Measurements from ENCODE around the gene LRCOL1. TPM values are rescaled to one million over a fixed set of nuclear protein-coding genes. Genes with fewer than 3 reads are reported as not detected.

LRCOL1 gene
- total and polyA plus RNA-seq, 10 of the 15 experiments (the other 5 are each of a cell fraction or from before 2014, with no cell fraction given): not detected

DNA sequence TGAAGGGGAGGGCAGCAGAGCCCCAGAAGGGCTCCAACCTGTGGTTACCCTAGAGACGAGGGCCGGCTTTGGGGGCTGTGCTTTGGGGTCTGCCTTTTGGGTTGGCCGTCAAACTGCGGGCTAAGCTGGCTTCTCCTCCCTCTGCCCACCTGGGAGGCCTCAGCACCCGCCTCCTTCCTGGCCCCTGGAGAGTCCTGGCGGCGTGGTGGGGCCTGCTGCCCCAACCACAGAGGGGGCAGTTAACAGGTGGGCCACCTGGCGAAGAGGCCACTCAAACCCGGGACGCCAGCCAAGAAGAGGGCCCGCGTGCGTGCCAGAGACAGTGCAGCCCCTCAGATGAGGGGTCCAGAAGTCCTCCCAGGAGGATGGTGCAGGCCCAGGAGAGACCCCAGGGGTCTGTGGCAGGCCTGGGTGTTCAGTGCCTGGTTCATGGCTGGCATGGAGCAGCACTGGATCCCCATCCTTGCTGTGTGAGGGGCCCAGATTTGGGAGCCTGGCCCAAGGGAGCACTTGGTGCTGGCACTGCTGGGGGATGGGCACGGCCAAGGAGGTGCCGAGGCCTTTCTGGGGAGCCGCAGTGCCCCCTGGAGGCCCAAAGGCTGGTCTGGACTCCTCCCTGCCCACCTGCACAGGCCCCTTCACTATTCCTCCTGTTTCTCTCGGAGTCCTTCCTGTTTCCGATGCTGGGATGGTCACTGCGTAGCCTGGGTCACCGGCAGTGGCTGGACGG is 48.8 kb downstream of the LRCOL1 start (continued):
- TF ChIP-seq, protein P1, sequence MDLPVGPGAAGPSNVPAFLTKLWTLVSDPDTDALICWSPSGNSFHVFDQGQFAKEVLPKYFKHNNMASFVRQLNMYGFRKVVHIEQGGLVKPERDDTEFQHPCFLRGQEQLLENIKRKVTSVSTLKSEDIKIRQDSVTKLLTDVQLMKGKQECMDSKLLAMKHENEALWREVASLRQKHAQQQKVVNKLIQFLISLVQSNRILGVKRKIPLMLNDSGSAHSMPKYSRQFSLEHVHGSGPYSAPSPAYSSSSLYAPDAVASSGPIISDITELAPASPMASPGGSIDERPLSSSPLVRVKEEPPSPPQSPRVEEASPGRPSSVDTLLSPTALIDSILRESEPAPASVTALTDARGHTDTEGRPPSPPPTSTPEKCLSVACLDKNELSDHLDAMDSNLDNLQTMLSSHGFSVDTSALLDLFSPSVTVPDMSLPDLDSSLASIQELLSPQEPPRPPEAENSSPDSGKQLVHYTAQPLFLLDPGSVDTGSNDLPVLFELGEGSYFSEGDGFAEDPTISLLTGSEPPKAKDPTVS (IDR thresholded peaks at IDR 0.05; ENCODE audit: low read depth, low read length): no peak
- TF ChIP-seq, protein P2, sequence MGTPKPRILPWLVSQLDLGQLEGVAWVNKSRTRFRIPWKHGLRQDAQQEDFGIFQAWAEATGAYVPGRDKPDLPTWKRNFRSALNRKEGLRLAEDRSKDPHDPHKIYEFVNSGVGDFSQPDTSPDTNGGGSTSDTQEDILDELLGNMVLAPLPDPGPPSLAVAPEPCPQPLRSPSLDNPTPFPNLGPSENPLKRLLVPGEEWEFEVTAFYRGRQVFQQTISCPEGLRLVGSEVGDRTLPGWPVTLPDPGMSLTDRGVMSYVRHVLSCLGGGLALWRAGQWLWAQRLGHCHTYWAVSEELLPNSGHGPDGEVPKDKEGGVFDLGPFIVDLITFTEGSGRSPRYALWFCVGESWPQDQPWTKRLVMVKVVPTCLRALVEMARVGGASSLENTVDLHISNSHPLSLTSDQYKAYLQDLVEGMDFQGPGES (IDR thresholded peaks at IDR 0.05): no peak
- TF ChIP-seq POLR2A (IDR thresholded peaks at IDR 0.05; ENCODE audit: low read depth, low read length) (0 out of 2 replicates have a peak, but pooled peaks have one; percentile 7), ZNF207 (IDR thresholded peaks at IDR 0.05; ENCODE audit: borderline replicate concordance) (no peak), RAD21 (IDR thresholded peaks at IDR 0.05; ENCODE audit: insufficient read depth, low read depth, low read length) (peak; percentile 36; the same call in 1 of the 2 replicates), ZBED1 (IDR thresholded peaks at IDR 0.05; ENCODE audit: borderline replicate concordance) (no peak), SREBF2 (IDR thresholded peaks at IDR 0.05; ENCODE audit: low read length) (no peak), MYC (IDR thresholded peaks at IDR 0.05; ENCODE audit: insufficient read depth, insufficient read length, insufficient replicate concordance, low read length, severe bottlenecking) (no peak)
- TF ChIP-seq, protein P3, sequence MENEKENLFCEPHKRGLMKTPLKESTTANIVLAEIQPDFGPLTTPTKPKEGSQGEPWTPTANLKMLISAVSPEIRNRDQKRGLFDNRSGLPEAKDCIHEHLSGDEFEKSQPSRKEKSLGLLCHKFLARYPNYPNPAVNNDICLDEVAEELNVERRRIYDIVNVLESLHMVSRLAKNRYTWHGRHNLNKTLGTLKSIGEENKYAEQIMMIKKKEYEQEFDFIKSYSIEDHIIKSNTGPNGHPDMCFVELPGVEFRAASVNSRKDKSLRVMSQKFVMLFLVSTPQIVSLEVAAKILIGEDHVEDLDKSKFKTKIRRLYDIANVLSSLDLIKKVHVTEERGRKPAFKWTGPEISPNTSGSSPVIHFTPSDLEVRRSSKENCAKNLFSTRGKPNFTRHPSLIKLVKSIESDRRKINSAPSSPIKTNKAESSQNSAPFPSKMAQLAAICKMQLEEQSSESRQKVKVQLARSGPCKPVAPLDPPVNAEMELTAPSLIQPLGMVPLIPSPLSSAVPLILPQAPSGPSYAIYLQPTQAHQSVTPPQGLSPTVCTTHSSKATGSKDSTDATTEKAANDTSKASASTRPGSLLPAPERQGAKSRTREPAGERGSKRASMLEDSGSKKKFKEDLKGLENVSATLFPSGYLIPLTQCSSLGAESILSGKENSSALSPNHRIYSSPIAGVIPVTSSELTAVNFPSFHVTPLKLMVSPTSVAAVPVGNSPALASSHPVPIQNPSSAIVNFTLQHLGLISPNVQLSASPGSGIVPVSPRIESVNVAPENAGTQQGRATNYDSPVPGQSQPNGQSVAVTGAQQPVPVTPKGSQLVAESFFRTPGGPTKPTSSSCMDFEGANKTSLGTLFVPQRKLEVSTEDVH (IDR thresholded peaks at IDR 0.05; ENCODE audit: low read depth, partially characterized antibody): no peak
- TF ChIP-seq, protein P4, sequence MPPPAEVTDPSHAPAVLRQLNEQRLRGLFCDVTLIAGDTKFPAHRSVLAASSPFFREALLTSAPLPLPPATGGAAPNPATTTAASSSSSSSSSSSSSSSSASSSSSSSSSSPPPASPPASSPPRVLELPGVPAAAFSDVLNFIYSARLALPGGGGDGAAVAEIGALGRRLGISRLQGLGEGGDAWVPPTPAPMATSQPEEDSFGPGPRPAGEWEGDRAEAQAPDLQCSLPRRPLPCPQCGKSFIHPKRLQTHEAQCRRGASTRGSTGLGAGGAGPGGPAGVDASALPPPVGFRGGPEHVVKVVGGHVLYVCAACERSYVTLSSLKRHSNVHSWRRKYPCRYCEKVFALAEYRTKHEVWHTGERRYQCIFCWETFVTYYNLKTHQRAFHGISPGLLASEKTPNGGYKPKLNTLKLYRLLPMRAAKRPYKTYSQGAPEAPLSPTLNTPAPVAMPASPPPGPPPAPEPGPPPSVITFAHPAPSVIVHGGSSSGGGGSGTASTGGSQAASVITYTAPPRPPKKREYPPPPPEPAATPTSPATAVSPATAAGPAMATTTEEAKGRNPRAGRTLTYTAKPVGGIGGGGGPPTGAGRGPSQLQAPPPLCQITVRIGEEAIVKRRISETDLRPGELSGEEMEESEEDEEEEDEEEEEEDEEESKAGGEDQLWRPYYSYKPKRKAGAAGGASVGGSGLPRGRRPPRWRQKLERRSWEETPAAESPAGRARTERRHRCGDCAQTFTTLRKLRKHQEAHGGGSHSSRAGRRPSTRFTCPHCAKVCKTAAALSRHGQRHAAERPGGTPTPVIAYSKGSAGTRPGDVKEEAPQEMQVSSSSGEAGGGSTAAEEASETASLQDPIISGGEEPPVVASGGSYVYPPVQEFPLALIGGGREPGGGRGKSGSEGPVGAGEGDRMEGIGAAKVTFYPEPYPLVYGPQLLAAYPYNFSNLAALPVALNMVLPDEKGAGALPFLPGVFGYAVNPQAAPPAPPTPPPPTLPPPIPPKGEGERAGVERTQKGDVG (CRISPR knock-in tag; IDR thresholded peaks at IDR 0.05): no peak
- TF ChIP-seq, protein P5, sequence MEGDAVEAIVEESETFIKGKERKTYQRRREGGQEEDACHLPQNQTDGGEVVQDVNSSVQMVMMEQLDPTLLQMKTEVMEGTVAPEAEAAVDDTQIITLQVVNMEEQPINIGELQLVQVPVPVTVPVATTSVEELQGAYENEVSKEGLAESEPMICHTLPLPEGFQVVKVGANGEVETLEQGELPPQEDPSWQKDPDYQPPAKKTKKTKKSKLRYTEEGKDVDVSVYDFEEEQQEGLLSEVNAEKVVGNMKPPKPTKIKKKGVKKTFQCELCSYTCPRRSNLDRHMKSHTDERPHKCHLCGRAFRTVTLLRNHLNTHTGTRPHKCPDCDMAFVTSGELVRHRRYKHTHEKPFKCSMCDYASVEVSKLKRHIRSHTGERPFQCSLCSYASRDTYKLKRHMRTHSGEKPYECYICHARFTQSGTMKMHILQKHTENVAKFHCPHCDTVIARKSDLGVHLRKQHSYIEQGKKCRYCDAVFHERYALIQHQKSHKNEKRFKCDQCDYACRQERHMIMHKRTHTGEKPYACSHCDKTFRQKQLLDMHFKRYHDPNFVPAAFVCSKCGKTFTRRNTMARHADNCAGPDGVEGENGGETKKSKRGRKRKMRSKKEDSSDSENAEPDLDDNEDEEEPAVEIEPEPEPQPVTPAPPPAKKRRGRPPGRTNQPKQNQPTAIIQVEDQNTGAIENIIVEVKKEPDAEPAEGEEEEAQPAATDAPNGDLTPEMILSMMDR (IDR thresholded peaks at IDR 0.05 in 2 of 3, conservative IDR thresholded peaks at IDR 0.05 in 1 of 3; ENCODE audit: control insufficient read depth in 2 of 3, extremely low read depth in 1 of 3, insufficient read depth in 1 of 3, low read depth in 3 of 3, low read length in 3 of 3): peak; percentile 25 to 53 (median 45); a peak in 3 of 6 replicates
- TF ChIP-seq, protein P6, sequence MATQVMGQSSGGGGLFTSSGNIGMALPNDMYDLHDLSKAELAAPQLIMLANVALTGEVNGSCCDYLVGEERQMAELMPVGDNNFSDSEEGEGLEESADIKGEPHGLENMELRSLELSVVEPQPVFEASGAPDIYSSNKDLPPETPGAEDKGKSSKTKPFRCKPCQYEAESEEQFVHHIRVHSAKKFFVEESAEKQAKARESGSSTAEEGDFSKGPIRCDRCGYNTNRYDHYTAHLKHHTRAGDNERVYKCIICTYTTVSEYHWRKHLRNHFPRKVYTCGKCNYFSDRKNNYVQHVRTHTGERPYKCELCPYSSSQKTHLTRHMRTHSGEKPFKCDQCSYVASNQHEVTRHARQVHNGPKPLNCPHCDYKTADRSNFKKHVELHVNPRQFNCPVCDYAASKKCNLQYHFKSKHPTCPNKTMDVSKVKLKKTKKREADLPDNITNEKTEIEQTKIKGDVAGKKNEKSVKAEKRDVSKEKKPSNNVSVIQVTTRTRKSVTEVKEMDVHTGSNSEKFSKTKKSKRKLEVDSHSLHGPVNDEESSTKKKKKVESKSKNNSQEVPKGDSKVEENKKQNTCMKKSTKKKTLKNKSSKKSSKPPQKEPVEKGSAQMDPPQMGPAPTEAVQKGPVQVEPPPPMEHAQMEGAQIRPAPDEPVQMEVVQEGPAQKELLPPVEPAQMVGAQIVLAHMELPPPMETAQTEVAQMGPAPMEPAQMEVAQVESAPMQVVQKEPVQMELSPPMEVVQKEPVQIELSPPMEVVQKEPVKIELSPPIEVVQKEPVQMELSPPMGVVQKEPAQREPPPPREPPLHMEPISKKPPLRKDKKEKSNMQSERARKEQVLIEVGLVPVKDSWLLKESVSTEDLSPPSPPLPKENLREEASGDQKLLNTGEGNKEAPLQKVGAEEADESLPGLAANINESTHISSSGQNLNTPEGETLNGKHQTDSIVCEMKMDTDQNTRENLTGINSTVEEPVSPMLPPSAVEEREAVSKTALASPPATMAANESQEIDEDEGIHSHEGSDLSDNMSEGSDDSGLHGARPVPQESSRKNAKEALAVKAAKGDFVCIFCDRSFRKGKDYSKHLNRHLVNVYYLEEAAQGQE (IDR thresholded peaks at IDR 0.05; ENCODE audit: low read depth, low read length): no peak
